Thyroid gland (tissue), 4 donors: ENCODE measurements around the gene CD93. TPM values are rescaled to one million over a fixed set of nuclear protein-coding genes. Genes with fewer than 3 reads are reported as not detected.

Experiments
- DNase-seq, 2 donors: peaks; one replicate each; pipeline ENCODE4 v3.0.0-alpha.2; 2019
- H3K27ac ChIP-seq, 3 donors: fragments of 200-600 bp; sonication (generic); 1 replicate in 2 of 3; 2 replicates in 1 of 3; pipeline ENCODE4 v1.5.1; 2016 to 2019; ENCODE audit warnings: mild to moderate bottlenecking in 1 of 3, moderate library complexity in 1 of 3
- H3K27me3 ChIP-seq: fragments of 200-600 bp; sonication (generic); one replicate; pipeline ENCODE4 v1.5.1; 2019
- H3K36me3 ChIP-seq, 2 donors: fragments of 200-600 bp; sonication (generic); one replicate each; pipeline ENCODE4 v1.5.1; 2016 to 2019
- H3K4me1 ChIP-seq, 2 donors: fragments of 200-600 bp; sonication (generic); one replicate each; pipeline ENCODE4 v1.5.1; 2017 to 2019
- H3K4me3 ChIP-seq, 3 donors: fragments of 200-600 bp; sonication (generic); replicated peaks in 1 of 3; 1 replicate in 2 of 3; 2 replicates in 1 of 3; pipeline ENCODE4 v1.5.1; 2016; ENCODE audit warnings: mild to moderate bottlenecking in 1 of 3
- H3K9me3 ChIP-seq: fragments of 200-600 bp; sonication (generic); one replicate; pipeline ENCODE4 v1.5.1; 2017
- POLR2A ChIP-seq, 2 donors: fragments of 450-650 bp; IDR thresholded peaks; one replicate each; pipeline ENCODE4 v1.6.1; 2017; ENCODE audit warnings: antibody characterized with exemption in 2 of 2, mild to moderate bottlenecking in 2 of 2, moderate library complexity in 1 of 2
- WGBS, 2 donors: methylation state at CpG; one replicate each; pipeline ENCODE4 v1.1.5; 2017; 5-methylcytosine and 5-hydroxymethylcytosine counted together
- intact Hi-C: fragments of 100-400 bp; cut with DNase I; formaldehyde crosslinking; loops from one replicate; pipeline ENCODE4 v1.15.1; 2023
- total RNA-seq, 4 donors: library from RNA; depleted of rRNA; stranded (reverse); fragments of >200 nt; gene quantifications; one replicate each; pipeline ENCODE4 v1.2.3, GENCODE V29; 2016
- TF ChIP-seq, protein P1 (sequence below), 6 experiments: fragments of 200-600 bp in 3 of 6; fragments of 450-650 bp in 3 of 6; sonication (generic) in 3 of 6; IDR thresholded peaks; one replicate each; pipeline ENCODE4 v1.5.1; 2016 to 2019; ENCODE audit warnings: antibody characterized with exemption in 6 of 6, mild to moderate bottlenecking in 2 of 6, inconsistent platforms in 1 of 6, moderate library complexity in 1 of 6

Gene CD93
- total RNA-seq, 4 donors from 2014 or later: 13.6 to 53.8 (median 24.0) TPM

DNA sequence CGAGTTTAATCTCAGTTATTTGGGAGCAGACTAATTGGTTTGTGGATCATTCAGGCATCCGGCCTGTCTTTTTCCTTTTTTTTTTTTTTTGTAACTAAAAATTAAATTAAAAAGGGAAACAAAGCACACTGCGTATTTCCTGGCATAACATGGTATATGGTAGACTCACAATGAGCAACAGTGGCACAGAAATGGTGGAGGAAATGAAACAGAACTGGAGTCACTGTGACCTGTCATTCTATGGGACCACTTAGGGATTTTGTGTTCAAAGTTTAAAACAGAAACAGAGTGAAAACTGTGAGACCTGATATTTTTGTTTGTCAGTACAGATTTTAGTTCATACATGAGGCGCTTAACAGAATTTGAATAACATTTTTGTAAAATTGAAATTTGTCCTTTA, 4.8 kb upstream of the CD93 start:
- WGBS, 2 donors: 68 to 89% methylated on average over 4 of the region's 4 CpGs
- Histone ChIP-seq H3K36me3 (no peaks in the 10 kb centered on the region), H3K27me3 (no peaks in the 10 kb centered on the region), H3K4me3 (no peak overlapping the region), H3K9me3 (no peaks in the 10 kb centered on the region), H3K4me1 (peaks cover 0 to 12% of the 10 kb centered on the region in 2 donors), H3K27ac (no peak overlapping the region)
- TF ChIP-seq, protein P1, sequence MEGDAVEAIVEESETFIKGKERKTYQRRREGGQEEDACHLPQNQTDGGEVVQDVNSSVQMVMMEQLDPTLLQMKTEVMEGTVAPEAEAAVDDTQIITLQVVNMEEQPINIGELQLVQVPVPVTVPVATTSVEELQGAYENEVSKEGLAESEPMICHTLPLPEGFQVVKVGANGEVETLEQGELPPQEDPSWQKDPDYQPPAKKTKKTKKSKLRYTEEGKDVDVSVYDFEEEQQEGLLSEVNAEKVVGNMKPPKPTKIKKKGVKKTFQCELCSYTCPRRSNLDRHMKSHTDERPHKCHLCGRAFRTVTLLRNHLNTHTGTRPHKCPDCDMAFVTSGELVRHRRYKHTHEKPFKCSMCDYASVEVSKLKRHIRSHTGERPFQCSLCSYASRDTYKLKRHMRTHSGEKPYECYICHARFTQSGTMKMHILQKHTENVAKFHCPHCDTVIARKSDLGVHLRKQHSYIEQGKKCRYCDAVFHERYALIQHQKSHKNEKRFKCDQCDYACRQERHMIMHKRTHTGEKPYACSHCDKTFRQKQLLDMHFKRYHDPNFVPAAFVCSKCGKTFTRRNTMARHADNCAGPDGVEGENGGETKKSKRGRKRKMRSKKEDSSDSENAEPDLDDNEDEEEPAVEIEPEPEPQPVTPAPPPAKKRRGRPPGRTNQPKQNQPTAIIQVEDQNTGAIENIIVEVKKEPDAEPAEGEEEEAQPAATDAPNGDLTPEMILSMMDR (IDR thresholded peaks at IDR 0.05): no peak
- no peak for TF ChIP-seq POLR2A (IDR thresholded peaks at IDR 0.05)
- intact Hi-C loops: no loop called here
- DNase-seq: no peak

DNA sequence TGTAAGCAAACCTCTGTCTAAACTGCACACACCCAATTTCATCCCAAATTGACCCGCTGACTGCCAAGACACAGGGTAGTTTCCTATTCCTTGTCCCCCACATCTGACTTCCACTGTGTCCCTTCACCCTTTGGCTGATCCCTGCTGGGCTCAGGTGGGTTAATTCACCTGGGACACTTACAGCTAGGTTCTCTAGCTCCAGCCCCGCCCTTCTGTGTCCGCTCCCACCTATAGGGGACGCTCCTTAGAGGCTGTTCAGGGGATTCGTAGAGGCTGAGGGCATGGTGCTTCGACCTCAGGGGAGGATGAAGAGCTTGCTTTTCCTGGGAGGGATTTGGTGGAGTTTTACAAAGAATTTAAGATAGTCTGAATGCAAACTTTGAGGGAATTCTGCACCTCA, 4.0 kb upstream of the CD93 start:
- Histone ChIP-seq H3K36me3 (no peaks in the 10 kb centered on the region), H3K27ac (no peak overlapping the region), H3K4me3 (no peak overlapping the region), H3K4me1 (peaks cover 0 to 12% of the 10 kb centered on the region in 2 donors), H3K9me3 (no peaks in the 10 kb centered on the region), H3K27me3 (no peaks in the 10 kb centered on the region)
- TF ChIP-seq, protein P1 (IDR thresholded peaks at IDR 0.05): no peak
- 54 to 65% methylated on average over 6 of the region's 6 CpGs for WGBS, 2 donors
- intact Hi-C loops: no loop called here
- DNase-seq: no peak

DNA sequence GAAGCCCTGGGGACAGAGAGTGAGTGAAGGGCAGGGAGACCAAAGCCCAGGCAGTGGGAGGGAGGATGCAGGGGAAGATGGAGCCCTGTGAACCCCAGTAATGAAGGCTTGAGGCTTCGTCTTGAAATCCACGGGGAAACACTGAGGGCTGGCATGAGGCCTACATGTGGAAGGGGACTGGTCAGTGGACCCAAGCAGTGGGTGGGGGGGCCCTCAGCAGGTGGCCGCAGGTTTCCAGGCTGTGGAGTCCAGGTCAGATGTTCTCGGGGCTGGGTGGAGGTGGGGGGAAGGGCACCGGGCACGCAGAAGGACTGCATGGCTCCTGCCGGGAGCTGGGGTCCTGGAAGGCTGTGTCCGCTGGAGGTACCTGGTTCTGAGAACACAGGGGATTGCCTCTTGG, 2.7 kb upstream of the CD93 start:
- intact Hi-C loops: no loop called here
- TF ChIP-seq, protein P1 (IDR thresholded peaks at IDR 0.05): no peak
- TF ChIP-seq POLR2A (IDR thresholded peaks at IDR 0.05): no peak
- WGBS, 2 donors: 90% methylated on average over 2 to 8 of the region's 8 CpGs
- Histone ChIP-seq H3K27ac (no peak overlapping the region), H3K27me3 (no peaks in the 10 kb centered on the region), H3K9me3 (no peaks in the 10 kb centered on the region), H3K4me3 (no peak overlapping the region), H3K4me1 (peaks cover 0 to 12% of the 10 kb centered on the region in 2 donors), H3K36me3 (no peaks in the 10 kb centered on the region)
- no peak for DNase-seq

DNA sequence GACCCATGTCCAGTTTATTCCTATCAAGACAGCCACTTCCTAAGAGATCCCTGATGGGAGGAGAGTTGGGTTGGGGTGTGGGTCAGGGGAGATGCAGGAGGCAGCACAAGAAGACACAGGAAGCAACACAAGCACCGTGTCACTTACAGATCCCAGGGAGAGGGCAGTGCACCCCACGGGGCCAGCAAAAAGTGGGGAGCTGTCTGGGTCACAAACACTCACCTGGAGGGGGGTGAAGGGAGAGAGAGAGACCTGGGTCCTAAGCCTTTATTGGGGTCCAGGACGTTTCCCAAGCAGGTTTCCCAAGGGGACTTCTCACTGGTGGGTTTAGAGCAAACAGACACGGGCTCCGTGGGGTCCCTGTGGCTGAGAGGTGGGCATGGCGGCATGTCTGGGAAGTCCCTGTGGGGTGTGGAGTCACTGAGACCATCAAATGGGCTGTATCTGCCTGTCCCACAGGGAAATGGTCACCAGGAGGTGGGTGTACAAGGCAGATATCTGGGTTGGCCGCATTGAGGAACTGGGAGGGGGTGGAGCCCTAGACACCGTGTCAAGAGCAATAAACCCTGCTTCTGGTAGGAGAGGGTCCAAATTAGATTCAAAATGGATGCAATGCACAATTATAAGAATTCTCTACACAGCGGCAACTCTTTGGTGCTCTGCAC, 1.6 kb upstream of the CD93 start:
- H3K4me1 ChIP-seq: peaks cover 0 to 12% of the 10 kb centered on the region in 2 donors
- intact Hi-C loops: no loop called here

DNA sequence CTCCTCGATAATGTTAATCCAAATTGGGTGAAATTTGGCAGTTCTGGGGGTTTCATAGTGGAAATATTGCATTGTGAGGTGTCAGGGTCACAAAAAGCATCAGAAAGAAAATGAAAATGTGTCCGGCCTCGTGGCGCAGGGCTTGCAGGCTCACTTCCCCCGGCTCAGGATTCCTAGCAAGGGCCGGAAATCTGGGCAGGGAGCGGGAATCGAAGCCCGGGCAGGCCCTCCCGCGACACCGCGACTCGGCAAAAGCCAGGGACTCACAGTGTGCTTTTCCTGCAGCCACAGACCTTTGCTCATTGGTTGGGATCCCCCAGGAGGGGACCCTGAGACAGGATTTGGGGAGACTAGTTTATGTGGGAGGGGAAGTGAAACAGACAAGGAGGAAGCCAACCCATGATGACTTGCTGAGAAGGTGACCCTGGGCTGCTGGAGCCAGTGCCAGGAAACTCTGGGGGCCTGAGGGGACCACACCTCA, 847 bp upstream of the CD93 start:
- H3K9me3 ChIP-seq: no peaks in the 10 kb centered on the region

More for the DNA sequence above, 1.6 kb upstream of the CD93 start:
- Histone ChIP-seq H3K27ac (peak overlapping the region; percentile 77 to 85 (median 81)), H3K4me3 (no peak overlapping the region), H3K9me3 (no peaks in the 10 kb centered on the region), H3K27me3 (no peaks in the 10 kb centered on the region), H3K36me3 (no peaks in the 10 kb centered on the region)
- no peak for TF ChIP-seq POLR2A (IDR thresholded peaks at IDR 0.05)
- TF ChIP-seq, protein P1 (IDR thresholded peaks at IDR 0.05): no peak
- no peak for DNase-seq
- 78 to 83% methylated on average over 9 of the region's 9 CpGs for WGBS, 2 donors

More for the DNA sequence above, 847 bp upstream of the CD93 start:
- DNase-seq: peak; percentile 17 to 28
- WGBS, 2 donors: 75 to 83% methylated on average over 14 of the region's 14 CpGs
- Histone ChIP-seq H3K36me3 (no peaks in the 10 kb centered on the region), H3K4me3 (no peak overlapping the region), H3K27me3 (no peaks in the 10 kb centered on the region), H3K27ac (peak overlapping the region; percentile 77 to 85 (median 81)), H3K4me1 (peaks cover 0 to 12% of the 10 kb centered on the region in 2 donors)
- no peak for TF ChIP-seq POLR2A (IDR thresholded peaks at IDR 0.05)
- TF ChIP-seq, protein P1 (IDR thresholded peaks at IDR 0.05): no peak
- intact Hi-C loops: no loop called here
